Natural killer cell (primary cell): ENCODE data around the gene CNKSR2. TPM values are rescaled to one million over a fixed set of nuclear protein-coding genes. Genes with fewer than 3 reads are reported as not detected.

ENCODE experiments used
- ATAC-seq, 3 donors: fragments of 150-1000 bp in 2 of 3; fragments of 200-7000 bp in 1 of 3; cut with Tn5 transposase; 1 replicate in 1 of 3; 2 replicates in 2 of 3; pipeline ENCODE4 v1.10.0; 2021; ENCODE audit warnings: mild to moderate bottlenecking in 2 of 3, moderate library complexity in 2 of 3
- DNase-seq, 2 donors: peaks; one replicate each; pipeline versions ENCODE4 v3.0.0 to v3.0.0-alpha.2; 2013 to 2021; ENCODE audit warnings: mixed read lengths in 1 of 2
- H3K27ac ChIP-seq: one replicate; pipeline ENCODE4 v1.5.1; 2013; ENCODE audit warnings: mild to moderate bottlenecking, low read length
- H3K27me3 ChIP-seq: one replicate; pipeline ENCODE4 v1.6.1; 2013; ENCODE audit warnings: low read length; ENCODE audit not compliant: control insufficient read depth, insufficient read depth
- H3K36me3 ChIP-seq: one replicate; pipeline ENCODE4 v1.6.1; 2013; ENCODE audit warnings: low read length; ENCODE audit not compliant: control insufficient read depth, insufficient read depth
- H3K4me1 ChIP-seq: one replicate; pipeline ENCODE4 v1.6.1; 2013; ENCODE audit warnings: low read length; ENCODE audit not compliant: control insufficient read depth, insufficient read depth
- H3K4me3 ChIP-seq: one replicate; pipeline ENCODE4 v1.5.1; 2013; ENCODE audit warnings: low read length
- H3K9me3 ChIP-seq: one replicate; pipeline ENCODE4 v1.6.1; 2013; ENCODE audit warnings: low read length; ENCODE audit not compliant: control insufficient read depth, insufficient read depth
- H3K27ac Mint-ChIP-seq, 2 donors: one replicate each; pipeline ENCODE4 v1.8.0; 2022; ENCODE audit warnings: mild to moderate bottlenecking in 2 of 2, mixed read lengths in 2 of 2, moderate library complexity in 1 of 2
- H3K27me3 Mint-ChIP-seq, 2 donors: one replicate each; pipeline ENCODE4 v1.8.0; 2022; ENCODE audit warnings: low read depth in 2 of 2, mixed read lengths in 2 of 2
- H3K36me3 Mint-ChIP-seq: one replicate; pipeline ENCODE4 v1.8.0; 2022; ENCODE audit warnings: mixed read lengths
- H3K4me1 Mint-ChIP-seq, 2 donors: one replicate each; pipeline ENCODE4 v1.8.0; 2022; ENCODE audit warnings: mixed read lengths in 2 of 2
- H3K4me3 Mint-ChIP-seq: one replicate; pipeline ENCODE4 v1.8.0; 2022; ENCODE audit warnings: mild to moderate bottlenecking, moderate library complexity, mixed read lengths
- H3K9me3 Mint-ChIP-seq, 2 donors: one replicate each; pipeline ENCODE4 v1.8.0; 2022; ENCODE audit warnings: mixed read lengths in 2 of 2
- WGBS: methylation state at CpG from one replicate; pipeline ENCODE4 v1.1.7; 2013; ENCODE audit warnings: missing lambda C conversion rate; ENCODE audit not compliant: insufficient coverage; 5-methylcytosine and 5-hydroxymethylcytosine counted together
- intact Hi-C: fragments of 100-400 bp; cut with micrococcal nuclease; formaldehyde crosslinking; loops from one replicate; pipeline ENCODE4 v1.14.2; 2022
- total RNA-seq, 4 donors: library from RNA; stranded (reverse); fragments of 120-200 nt in 1 of 4; gene quantifications; one replicate each; pipeline versions ENCODE4 v1.2.3 to v1.2.4, GENCODE V29; 2013 to 2022
- TF ChIP-seq, protein P1 (sequence below): fragments of 200-600 bp; IDR thresholded peaks from one replicate; pipeline ENCODE4 v1.8.0; 2022; ENCODE audit warnings: antibody characterized with exemption

Gene CNKSR2
- total RNA-seq, 3 donors from 2014 or later (not counting 1 experiment from before 2014, with no cell fraction given): 1.8 to 2.2 (median 1.8) TPM

DNA sequence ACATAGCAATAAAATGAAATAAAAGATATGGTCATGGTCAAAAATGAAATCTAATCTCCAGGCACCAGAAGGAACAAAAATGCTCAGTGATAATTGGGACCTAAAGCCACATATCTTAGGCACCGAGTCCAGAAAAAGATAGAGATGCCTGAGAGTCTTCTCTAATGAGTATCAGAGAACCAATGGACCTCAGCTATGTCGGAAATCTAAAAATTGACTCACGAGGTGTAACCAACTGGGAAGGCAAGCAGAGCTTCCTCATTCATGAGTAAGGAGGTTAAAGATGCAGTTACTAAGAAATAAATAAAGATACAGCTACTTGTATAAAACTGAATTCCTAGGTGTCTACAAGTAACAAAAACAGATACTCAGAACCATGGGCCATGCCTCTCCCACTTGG is 211.8 kb downstream of the CNKSR2 start:
- no peak overlapping the region for H3K4me3 ChIP-seq
- no peak overlapping the region for H3K4me3 Mint-ChIP-seq
- no peak overlapping the region for H3K27ac Mint-ChIP-seq
- no peaks in the 10 kb centered on the region for H3K36me3 Mint-ChIP-seq
- intact Hi-C loops: no loop called here
- no peaks in the 10 kb centered on the region for H3K27me3 Mint-ChIP-seq
- H3K27me3 ChIP-seq: no peaks in the 10 kb centered on the region
- H3K36me3 ChIP-seq: no peaks in the 10 kb centered on the region
- H3K4me1 Mint-ChIP-seq: no peaks in the 10 kb centered on the region
- DNase-seq (no peak), ATAC-seq (no peak)
- TF ChIP-seq, protein P1, sequence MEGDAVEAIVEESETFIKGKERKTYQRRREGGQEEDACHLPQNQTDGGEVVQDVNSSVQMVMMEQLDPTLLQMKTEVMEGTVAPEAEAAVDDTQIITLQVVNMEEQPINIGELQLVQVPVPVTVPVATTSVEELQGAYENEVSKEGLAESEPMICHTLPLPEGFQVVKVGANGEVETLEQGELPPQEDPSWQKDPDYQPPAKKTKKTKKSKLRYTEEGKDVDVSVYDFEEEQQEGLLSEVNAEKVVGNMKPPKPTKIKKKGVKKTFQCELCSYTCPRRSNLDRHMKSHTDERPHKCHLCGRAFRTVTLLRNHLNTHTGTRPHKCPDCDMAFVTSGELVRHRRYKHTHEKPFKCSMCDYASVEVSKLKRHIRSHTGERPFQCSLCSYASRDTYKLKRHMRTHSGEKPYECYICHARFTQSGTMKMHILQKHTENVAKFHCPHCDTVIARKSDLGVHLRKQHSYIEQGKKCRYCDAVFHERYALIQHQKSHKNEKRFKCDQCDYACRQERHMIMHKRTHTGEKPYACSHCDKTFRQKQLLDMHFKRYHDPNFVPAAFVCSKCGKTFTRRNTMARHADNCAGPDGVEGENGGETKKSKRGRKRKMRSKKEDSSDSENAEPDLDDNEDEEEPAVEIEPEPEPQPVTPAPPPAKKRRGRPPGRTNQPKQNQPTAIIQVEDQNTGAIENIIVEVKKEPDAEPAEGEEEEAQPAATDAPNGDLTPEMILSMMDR: no peak
- no peak overlapping the region for H3K27ac ChIP-seq
- 91% methylated on average over 2 of the region's 3 CpGs for WGBS
- H3K9me3 ChIP-seq: no peaks in the 10 kb centered on the region
- H3K4me1 ChIP-seq: no peaks in the 10 kb centered on the region
- peaks cover 6 to 7% of the 10 kb centered on the region in 2 donors for H3K9me3 Mint-ChIP-seq

DNA sequence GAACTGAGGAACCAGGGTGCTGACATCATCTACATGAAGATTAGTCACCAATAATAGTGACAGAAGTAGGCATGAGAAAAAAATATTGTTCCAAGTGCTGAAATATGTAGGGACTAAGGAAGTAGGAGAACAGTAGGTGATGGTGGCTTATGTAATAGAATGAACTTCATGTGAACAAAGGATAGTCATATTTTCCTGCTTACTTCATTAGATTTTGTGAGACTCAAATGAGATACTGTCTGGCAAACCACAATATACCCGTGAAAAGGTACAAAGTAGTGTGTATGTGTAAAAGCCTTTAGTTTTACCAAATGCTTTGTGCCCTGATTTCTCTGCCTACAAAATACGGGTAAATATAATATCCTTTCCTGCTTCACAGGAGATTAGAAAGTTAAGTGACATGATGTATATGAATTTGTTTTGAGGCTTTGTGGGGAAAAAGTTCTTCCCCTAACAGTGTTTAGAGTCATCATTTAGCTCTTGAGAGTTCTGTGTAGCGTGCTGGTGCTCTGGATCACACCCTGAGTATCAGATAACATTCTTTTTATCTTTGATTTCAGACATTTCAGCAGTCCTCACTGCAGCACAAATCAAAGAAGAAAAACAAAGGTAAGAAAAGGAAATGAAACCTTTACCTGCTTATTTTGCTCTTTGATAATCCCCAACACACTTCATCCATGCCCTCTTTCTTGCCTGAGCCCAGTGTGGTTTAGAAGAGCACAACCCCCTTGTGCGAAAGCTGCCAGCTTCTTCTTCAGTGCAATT is 216.0 kb downstream of the CNKSR2 start:
- no peak overlapping the region for H3K4me3 Mint-ChIP-seq
- intact Hi-C loops: no loop called here
- peak in 1 of 2 donors; percentile 43 for DNase-seq

DNA sequence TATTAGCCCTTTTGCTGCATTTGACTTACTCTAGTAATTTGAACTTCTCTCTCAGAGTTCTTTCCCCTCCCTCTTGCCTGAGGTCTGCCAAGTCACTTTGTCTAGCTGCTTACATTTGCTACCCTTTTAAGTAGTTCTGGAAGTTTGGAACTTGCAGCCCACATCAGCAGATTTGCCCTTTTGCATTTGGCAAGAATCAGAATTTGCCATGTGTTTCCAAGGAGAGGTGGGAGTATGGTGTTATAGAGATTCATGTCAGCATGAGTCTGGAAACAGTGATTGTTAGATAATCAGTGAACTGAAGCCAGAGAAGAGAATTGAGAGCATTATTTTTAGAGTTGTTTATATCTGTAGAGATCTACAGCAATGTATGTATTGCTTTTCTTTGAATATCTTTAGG is 231.8 kb downstream of the CNKSR2 start:
- no peaks in the 10 kb centered on the region for H3K4me1 Mint-ChIP-seq
- no peak overlapping the region for H3K4me3 ChIP-seq
- no peaks in the 10 kb centered on the region for H3K36me3 Mint-ChIP-seq
- H3K27me3 Mint-ChIP-seq: no peaks in the 10 kb centered on the region
- H3K4me3 Mint-ChIP-seq: no peak overlapping the region
- H3K36me3 ChIP-seq: no peaks in the 10 kb centered on the region
- no peaks in the 10 kb centered on the region for H3K9me3 Mint-ChIP-seq
- H3K27me3 ChIP-seq: no peaks in the 10 kb centered on the region
- intact Hi-C loops: no loop called here
- ATAC-seq (no peak), DNase-seq (no peak)
- TF ChIP-seq, protein P1: no peak
- no peaks in the 10 kb centered on the region for H3K9me3 ChIP-seq
- no peak overlapping the region for H3K27ac Mint-ChIP-seq
- H3K4me1 ChIP-seq: no peaks in the 10 kb centered on the region
- H3K27ac ChIP-seq: no peak overlapping the region

More for the DNA sequence above, 216.0 kb downstream of the CNKSR2 start:
- ATAC-seq: no peak
- Mint-ChIP-seq H3K27me3 (no peaks in the 10 kb centered on the region), H3K9me3 (peaks cover 4% of the 10 kb centered on the region in 2 donors), H3K27ac (no peak overlapping the region), H3K4me1 (no peaks in the 10 kb centered on the region), H3K36me3 (no peaks in the 10 kb centered on the region)
- no peaks in the 10 kb centered on the region for H3K9me3 ChIP-seq
- no peaks in the 10 kb centered on the region for H3K4me1 ChIP-seq
- TF ChIP-seq, protein P1: no peak
- H3K27ac ChIP-seq: no peak overlapping the region
- no peaks in the 10 kb centered on the region for H3K36me3 ChIP-seq
- 40% methylated on average over 1 of the region's 4 CpGs for WGBS
- no peaks in the 10 kb centered on the region for H3K27me3 ChIP-seq
- no peak overlapping the region for H3K4me3 ChIP-seq

DNA sequence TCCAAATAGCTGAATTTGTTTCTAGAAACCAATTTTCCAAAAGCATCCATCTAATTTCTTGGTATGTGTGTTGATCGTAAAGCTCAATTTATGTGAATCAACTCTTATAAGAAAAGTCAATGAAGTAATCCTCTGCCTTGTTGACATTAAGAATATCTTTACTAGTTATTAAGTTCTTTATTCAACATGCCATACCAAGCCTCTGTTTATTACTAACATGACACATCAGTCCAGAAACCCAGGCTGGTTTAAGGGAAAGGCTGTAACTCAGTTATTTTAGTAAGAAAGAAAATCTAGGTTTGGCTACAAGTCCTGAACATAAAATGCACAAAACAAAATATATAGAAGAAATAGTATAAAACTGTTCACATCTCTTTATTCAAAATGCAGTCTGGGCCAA is 235.9 kb downstream of the CNKSR2 start:
- Histone ChIP-seq H3K27ac (no peak overlapping the region), H3K9me3 (no peaks in the 10 kb centered on the region), H3K4me3 (no peak overlapping the region), H3K4me1 (no peaks in the 10 kb centered on the region), H3K36me3 (no peaks in the 10 kb centered on the region), H3K27me3 (no peaks in the 10 kb centered on the region)
- intact Hi-C loops: no loop called here
- no peaks in the 10 kb centered on the region for H3K9me3 Mint-ChIP-seq
- TF ChIP-seq, protein P1: no peak
- no peak overlapping the region for H3K4me3 Mint-ChIP-seq
- H3K4me1 Mint-ChIP-seq: no peaks in the 10 kb centered on the region
- no CpG with 5 or more reads among the region's 1 CpG for WGBS
- H3K36me3 Mint-ChIP-seq: no peaks in the 10 kb centered on the region
- no peak overlapping the region for H3K27ac Mint-ChIP-seq
- DNase-seq (no peak), ATAC-seq (no peak)
- no peaks in the 10 kb centered on the region for H3K27me3 Mint-ChIP-seq
